Omental fat pad (tissue), 4 donors: ENCODE results near the gene RAB3C. TPM values are rescaled to one million over a fixed set of nuclear protein-coding genes. Genes with fewer than 3 reads are reported as not detected.

Experiments used
- ATAC-seq: fragments of 150-250 bp; one replicate; pipeline ENCODE4 v1.9.1; 2016; ENCODE audit warnings: mild to moderate bottlenecking, moderate library complexity; ENCODE audit not compliant: low FRiP score
- DNase-seq: peaks from one replicate; pipeline ENCODE4 v3.0.0-alpha.2; 2019; ENCODE audit warnings: low spot score
- total RNA-seq, 4 donors: library from RNA; depleted of rRNA; stranded (reverse); fragments of >200 nt; gene quantifications; one replicate each; pipeline ENCODE4 v1.1.0, GENCODE V29; 2016
- TF ChIP-seq, protein P1 (sequence below), 3 donors: fragments of 450-650 bp; IDR thresholded peaks; one replicate each; pipeline ENCODE4 v1.5.1; 2016 to 2017; ENCODE audit warnings: antibody characterized with exemption in 3 of 3, mild to moderate bottlenecking in 3 of 3, moderate library complexity in 2 of 3

Gene RAB3C
- total RNA-seq, 4 donors from 2014 or later, result 0.28 to 5.5 (median 2.0) TPM

DNA sequence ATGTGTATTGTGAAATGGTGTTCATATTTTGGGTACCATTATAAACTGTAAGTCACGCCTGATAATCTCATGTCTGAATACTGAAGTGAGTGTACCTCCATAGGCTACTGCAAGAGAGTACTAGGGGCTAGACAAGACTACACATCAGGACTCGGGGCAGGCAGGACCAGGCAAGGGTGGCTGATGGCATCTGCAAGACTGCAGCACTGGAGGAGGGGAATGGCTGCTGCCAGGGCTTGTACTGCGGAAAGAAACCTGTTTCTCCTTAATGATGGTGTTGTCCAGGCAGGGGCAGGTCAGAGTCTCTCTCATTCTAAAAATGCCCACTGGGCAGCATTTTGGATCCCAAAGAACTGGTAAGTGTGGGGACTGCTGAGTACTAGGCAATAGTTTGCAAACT is 172.5 kb downstream of the RAB3C start:
- ATAC-seq, result no peak
- DNase-seq, result no peak
- TF ChIP-seq, protein P1, sequence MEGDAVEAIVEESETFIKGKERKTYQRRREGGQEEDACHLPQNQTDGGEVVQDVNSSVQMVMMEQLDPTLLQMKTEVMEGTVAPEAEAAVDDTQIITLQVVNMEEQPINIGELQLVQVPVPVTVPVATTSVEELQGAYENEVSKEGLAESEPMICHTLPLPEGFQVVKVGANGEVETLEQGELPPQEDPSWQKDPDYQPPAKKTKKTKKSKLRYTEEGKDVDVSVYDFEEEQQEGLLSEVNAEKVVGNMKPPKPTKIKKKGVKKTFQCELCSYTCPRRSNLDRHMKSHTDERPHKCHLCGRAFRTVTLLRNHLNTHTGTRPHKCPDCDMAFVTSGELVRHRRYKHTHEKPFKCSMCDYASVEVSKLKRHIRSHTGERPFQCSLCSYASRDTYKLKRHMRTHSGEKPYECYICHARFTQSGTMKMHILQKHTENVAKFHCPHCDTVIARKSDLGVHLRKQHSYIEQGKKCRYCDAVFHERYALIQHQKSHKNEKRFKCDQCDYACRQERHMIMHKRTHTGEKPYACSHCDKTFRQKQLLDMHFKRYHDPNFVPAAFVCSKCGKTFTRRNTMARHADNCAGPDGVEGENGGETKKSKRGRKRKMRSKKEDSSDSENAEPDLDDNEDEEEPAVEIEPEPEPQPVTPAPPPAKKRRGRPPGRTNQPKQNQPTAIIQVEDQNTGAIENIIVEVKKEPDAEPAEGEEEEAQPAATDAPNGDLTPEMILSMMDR (IDR thresholded peaks at IDR 0.05), result no peak

DNA sequence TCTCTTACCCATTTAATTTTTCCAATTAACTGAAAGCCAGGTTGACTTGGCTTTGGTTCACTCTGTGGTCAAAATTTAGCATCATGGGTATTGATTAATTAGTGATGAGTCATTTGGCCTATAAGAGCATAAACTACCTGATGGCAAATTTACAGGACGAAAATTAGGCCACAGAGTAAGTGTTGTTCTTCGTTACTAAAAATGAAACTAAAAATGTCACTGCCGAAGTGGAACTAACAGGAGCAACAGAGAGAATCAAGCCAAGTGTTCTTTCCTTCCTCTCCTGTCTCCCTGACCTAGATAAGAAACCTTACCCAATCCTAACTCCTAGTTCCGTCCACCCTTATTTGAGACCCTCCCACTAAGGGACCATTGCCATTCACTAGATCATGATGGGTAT is 176.9 kb downstream of the RAB3C start:
- TF ChIP-seq, protein P1 (IDR thresholded peaks at IDR 0.05), result no peak

GRCh38 chr5:58760222-58760621 is 177.3 kb downstream of the RAB3C start:
- TF ChIP-seq, protein P1 (IDR thresholded peaks at IDR 0.05), result no peak
- DNase-seq (no peak), ATAC-seq (no peak)

More for the DNA sequence above, 176.9 kb downstream of the RAB3C start:
- ATAC-seq, result no peak
- no peak for DNase-seq

- ATAC-seq (no peak), DNase-seq (no peak)
- TF ChIP-seq, protein P1 (IDR thresholded peaks at IDR 0.05), result no peak
Measured at GRCh38 chr5:58761407-58761806, 178.5 kb downstream of the RAB3C start.

DNA sequence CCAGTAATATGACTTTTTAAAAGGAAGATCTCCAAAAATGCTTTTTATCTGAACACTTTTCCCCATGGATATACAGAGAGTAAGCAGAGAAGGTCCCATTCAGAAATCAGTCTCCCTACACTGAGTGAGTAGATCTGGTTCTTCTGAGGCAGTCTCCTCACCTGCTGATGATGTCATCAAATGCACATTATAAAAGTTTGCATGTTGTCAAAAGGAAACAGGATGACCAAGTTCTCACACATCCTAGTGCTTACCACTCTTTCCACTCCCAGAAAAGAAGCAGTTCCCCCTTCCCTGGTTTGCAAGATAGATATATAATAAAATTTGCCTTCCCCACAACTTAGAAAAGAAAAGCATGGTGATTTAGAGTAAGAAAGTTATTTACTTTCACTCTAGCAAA is 180.5 kb downstream of the RAB3C start:
- no peak for ATAC-seq
- no peak for DNase-seq
- TF ChIP-seq, protein P1 (IDR thresholded peaks at IDR 0.05), result no peak

GRCh38 chr5:58764199-58764598 is 181.3 kb downstream of the RAB3C start:
- TF ChIP-seq, protein P1 (IDR thresholded peaks at IDR 0.05), result no peak
- DNase-seq (no peak), ATAC-seq (no peak)

DNA sequence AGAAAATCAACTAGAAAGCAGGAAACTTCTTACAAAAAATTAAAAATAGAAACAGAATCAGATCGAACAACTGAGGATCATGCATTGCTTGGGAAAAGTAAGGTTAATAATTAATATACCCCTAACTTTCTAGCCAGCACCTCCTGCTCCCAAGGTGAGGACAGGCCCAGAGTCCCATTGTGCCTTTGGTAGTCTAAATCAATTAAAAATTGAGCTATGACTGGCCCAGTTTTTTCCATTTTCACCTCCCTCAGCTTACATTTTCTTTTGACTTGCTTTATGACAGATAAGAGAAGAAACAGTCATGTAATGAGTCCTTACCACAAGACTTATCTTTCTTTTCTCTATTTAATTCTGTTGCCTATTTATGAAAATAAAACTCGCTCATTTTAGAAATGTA is 182.2 kb downstream of the RAB3C start:
- DNase-seq (no peak), ATAC-seq (no peak)
- TF ChIP-seq, protein P1 (IDR thresholded peaks at IDR 0.05), result no peak
